ENCODE measurements around the gene ANKH.

Gene ANKH

DNA sequence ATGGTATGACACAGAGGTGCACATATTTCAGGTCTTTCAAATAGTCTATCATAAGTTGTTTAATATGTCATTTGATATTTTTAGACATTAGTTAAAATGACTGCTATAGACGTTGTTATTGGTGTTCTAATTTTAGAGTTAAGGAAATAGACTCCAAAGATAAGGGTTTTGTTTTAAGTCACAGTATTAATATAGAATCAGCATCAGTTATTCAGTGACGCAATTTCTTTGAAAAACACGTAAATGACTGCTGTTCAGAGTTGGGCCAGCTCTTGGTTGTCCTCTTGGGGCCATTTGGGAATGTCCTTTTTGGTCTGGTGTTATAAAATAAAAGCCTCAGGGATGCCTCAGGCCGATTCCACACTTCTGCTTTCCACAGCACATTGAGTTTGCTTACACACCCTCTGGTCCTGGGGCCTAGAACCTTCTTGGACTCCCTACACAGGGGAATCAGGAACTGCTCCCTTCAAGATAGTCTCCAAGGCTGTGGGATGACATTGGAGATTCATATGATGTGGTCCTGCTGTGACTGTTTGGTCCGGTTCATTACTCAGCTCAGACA lies 192.7 kb downstream of the ANKH start:
- DNase-seq = peak; percentile 35 to 49 (median 43)

DNA sequence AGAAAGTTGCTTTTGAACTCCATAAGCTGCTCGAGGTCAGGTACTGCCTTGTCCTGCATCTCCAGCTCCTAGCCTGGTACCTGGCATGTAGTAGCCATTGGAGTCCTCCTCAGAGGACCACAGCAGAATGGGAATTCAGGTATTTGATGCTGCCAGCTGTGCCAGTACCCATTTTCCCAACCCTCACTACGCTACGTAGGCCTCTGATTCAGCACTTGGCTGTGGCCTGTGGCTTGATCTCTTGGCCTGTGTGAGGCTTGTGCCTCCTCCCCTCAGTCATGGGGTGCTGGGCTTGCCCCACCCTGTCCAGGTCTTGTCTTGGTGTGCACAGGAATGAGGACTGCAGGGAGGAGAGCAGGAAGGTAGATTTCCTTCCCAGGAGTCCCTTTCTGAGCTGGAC lies 195.3 kb downstream of the ANKH start:
- peak in 2 of 3 donors; percentile 34 to 36 for DNase-seq

DNA sequence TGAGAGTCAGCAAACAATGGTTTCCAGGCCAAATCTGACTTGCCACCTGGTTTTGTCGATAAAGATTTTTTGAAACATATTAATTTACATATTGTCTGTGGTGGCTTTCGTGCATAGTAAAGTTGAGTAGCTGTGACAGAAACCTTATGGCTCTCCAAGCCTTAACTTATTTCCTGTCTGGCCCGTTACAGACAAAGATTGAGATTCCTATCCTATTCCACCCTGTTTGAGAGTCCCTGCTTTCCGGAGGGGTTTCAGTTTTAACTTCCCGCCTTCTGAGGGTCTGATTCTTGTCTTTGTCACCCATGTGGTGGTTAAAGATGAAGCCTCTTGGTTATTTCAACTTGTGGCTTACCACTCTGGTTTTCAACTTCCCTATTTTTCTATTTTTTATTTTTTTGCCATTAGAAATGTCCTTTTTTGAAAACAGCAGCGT lies 195.7 kb downstream of the ANKH start:
- peak; percentile 41 to 68 (median 64) for DNase-seq

DNA sequence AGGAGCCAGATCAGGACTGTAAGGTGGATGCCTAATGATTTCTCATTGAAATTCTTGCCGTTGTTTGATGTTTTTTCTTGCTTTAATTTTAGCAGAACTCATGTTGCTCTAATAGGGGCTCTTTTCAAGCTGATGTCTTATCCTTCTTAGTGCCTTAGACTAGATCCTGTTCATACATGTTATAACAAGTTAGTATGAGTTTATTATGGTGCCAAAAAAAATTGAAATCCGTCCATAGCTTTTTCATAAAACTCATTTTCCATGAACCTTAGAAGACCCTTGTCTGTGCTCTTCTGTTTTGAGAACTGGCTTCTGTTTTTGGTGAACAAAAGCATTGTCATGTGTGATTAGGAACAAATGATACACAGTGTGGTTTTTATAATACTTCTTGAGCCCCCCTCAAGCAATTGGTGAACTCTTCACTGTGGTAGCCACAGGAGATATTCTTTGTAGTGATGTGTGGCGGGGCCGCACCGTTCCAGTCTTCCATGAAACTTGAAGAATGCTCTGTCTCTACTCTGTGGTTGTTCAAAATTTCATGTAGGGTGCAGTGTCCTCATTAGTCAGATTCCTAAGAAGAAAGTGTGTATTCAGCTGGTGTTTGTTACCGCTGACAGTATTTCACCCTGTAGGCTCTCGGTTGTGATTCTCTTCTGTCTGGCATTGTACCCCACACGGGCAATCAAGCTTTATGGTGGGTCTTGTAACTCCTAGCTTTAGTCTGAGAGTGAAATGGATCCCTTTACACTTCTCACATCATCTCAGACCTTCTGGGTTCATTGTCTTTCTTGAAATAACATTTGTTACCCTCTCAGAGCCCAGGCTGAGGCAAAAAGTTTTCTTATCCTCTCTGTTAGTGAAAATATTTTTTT lies 196.4 kb downstream of the ANKH start:
- DNase-seq = no peak

DNA sequence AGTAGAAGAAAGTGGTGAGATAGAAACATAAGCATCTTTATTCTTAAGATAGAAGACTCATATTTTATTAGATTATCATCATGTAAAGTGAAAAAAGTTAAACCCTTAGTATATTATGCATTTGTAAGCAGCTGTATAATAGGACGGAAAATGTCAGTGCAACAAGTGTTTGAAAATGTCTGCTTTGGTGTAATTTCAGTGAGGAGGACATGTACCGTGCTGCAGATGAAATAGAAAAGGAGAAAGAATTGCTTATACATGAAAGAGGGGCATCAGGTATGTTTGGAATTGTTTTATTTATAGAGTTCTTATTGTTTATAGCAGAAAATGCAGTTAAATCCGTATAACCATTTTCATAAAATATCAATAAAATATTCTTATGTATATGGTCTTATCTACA lies 198.1 kb downstream of the ANKH start:
- no peak for DNase-seq

DNA sequence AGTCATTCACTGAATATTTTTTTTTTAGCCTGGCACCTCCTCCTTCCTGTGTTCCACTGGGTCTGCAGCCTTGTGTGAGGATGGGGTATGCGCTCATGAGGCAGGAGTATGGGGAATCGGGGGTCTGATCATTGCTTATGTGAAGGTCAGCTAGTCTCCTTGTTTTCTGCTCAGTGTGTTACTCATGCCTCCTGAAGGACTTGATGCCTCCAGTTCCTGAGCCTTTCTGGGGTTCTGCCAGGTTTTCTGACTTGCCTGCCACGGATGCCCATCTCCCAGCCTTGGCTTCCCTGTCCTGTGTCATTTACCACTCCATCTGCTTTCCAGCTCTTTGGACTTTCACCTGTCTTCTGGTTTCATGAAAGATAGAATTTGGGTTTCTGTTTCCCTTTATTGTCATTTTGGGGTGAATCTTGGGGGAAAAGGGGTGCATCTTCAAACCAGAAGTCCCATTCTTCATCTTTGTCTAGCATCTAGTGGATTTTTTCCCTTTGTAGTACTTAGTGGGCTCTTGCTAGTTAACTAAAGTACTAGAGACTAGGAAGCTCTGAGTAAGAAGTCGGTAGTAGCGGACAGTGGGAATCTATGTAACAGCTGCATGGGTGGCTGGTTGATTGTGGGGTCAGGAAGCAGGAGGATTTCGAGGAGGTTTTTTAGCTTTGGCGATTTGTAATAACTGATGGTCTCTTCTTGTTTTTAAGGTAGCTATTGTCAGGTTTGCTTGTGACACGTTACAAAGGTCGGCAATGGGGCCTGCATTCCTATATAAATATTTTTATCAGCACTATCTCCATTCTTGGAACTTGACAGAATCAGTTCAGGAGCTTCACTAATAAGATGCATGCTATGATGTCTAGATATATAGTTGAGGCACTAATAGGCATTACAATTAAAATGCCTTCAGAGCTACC lies 198.8 kb downstream of the ANKH start:
- no peak for DNase-seq

DNA sequence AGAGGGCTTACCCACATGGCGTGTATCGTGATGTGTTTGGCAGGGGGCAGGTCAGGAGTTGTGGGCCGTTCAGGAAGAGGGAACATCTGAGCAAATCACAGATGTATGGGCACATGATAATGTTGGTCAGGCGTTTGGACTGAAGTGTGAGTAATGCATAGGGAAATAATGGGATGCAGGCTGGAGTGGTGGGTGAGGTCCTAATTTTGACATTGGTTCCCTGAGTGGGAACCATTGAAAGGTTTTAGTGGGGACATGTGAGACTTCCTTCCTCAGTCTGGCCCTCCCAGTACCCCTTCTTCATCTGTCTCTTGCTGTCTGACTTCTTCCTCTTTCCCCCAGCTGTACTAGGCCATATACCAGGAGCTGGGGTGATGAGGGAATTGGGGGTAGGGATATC lies 199.5 kb downstream of the ANKH start:
- peak; percentile 54 to 68 (median 67) for DNase-seq

DNA sequence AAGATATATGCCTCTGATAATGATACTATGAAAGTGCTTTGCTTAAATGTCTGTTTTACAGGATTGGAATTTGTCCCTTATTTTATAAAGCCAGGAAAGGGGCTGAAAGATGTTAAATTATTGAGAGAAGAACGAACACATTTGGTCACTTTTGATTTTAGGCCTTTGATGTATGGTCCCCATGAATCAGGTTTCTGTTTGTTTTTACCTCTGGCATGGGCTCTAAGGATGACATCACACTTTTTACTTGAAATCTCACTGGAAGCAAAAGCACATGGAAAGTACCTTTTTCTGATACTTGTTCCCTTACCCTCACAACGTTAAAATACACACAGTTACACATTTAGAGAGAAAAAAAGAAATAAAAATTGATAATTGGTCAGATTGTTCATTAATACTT lies 200.2 kb downstream of the ANKH start:
- peak; percentile 52 to 81 (median 67) for DNase-seq

DNA sequence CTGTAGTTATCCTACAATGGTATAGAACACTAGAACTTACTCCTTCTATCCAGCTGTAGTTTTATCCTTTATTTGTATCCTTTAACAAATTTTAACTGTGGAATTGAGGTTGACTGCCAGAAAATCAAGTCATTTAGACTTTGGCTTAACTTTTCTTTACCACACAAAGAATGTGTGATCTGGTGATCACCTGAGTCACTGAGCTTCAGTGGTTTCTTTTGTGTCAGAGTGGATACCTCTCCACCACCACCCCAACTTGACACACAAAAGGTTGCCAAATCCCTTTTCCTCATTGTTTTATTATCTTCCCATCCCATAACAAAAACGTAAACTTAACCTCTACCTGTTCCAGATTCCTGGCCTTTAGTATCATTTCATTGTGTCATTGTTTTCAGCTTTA lies 201.6 kb downstream of the ANKH start:
- DNase-seq = no peak

DNA sequence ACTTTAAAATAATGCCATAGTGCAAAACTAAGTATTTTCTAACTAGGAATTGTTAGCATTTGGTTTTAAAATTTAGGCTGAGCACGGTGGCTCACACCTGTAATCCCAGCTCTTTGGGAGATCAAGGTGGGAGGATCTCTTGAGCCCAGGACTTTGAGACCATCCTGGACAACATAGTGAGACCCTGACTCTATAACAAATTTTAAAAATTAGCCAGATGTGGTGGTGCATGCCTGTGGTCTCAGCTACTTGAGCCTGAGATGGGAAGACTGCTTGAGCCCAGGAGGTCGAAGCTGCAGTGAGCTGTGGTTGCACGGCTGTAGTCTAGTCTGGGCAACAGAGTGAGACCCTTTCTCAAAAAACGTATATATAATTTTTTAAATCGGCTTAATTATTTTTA lies 202.2 kb downstream of the ANKH start:
- no peak for DNase-seq

DNA sequence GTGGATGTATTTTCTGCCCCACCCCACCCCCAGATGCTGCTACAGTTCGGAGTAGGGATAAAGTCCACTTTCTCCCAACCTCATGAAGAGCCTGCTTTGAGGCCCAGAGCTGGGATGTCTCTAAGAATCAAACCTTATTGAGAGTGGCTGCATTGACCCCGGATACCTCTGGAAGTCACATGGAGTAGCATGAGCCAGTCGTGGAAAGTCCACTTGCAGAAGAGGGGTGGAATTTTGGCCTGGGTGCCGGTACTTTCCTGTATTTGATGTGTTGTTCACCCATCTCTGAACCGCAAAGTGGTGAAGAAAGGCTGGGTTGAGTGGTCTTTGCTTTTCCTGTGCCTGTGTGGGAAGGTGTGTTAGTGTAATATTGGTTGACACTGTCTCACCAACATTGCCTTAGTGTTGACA lies 203.4 kb downstream of the ANKH start:
- peak; percentile 34 to 58 (median 53) for DNase-seq

DNA sequence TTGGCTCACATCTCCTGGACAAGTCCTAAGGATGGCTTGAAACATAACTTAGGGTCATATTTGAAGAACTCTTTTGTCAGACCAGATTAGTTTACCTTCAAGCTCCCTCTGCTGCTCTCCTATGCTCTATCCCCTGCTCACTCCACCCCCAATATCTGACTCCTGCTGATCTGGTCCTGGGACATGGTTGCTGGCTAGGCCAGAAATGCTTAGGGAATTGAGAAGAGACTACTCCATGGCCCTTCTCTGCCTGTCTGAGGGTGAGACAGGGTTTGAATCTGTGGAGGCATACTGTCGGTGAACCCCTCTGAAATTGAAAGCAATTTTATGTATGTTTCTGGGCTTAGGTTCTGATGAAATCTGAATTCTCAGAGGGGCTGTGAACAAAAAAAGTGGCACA lies 203.8 kb downstream of the ANKH start:
- DNase-seq = no peak

DNA sequence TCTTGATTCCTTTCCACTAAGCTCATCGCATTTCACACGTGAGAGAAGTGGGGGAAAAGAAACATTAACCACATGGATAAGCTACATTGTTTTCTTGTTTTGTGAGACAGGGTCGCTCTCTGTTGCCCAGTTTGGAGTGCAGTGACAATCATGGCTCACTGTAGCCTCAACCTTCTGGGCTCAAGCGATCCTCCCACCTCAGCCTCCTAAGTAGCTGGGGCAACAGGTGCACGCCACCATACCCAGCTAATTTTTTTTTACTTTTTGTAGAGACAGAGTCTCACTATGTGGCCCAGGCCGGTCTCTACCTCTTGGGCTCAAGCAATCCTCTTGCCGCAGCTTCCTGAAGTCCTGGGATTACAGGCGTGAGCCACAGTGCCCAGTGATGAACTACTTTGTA lies 204.3 kb downstream of the ANKH start:
- no peak for DNase-seq

DNA sequence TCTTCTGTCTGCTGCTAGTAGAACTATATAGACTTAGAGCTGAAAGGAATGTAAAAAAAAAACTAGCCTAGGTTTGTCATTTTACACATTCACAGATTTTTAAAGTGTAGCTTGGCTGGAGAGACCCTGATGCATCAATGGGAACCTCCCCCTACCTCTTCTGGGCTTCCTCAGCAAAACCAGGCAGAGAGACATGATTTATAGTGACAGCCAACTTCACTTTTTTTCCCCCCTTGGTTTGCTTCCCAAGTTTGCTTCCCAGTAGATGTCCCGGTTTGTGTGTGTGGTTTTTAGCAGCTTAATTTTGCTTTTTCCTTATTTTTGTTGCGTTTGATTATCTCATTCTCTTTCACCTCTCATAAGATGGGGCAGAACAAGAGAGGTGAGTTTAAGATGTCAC lies 205.2 kb downstream of the ANKH start:
- DNase-seq = no peak

DNA sequence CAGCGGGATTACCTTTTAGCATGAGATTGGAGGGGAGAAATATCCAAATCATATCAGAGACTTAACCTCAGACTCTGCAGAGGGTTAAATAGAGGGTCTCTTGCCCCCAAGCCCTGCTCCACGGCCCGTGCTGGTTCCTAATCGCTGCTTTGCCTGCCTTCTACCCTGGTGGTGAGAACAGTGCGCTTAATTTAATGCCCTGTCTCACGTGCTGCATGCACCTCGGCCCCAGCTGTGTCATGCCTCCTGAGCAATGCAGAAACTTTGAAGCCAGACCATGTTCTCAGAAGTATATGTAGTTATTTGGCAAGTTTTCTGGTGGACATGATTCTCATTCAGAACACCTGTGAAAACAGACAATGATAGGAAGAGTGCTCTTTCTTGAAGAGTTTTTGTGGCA lies 205.6 kb downstream of the ANKH start:
- DNase-seq = peak; percentile 28 to 31 (median 31)

DNA sequence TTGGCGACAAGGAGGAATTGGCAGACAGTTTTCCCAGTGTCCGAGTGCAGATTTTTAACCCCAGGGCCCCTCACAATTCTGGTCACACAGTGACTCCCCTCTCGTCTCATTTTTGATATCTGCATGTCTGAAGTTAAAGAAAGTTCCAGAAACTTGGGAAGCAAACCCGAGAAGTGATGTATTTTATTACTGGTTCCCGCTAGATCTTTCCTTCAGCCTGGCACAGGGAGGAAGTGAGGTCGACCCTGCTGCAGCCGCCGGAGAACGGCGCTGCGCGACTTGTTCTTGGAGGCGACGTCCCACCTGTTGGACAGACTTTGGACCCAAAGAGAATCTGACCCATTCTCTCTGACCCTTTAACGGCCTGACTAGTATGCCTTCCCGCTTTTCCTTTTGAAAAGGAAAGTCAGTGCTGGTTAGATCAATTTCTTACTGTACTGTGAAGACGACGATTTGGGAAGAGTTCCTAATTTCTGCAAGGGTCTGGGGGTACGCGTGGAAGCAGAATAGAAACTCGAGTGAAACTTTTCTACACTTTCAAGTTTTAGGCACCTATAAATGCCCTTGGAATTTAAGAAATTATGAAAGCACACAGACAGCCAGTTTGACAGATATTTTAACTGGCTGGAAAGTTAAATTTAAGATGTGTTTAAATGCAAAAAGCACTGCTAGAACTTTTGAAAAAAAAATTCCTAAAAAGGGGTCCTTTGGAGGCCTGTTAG lies 206.3 kb downstream of the ANKH start:
- DNase-seq = peak; percentile 38 to 62 (median 44)

DNA sequence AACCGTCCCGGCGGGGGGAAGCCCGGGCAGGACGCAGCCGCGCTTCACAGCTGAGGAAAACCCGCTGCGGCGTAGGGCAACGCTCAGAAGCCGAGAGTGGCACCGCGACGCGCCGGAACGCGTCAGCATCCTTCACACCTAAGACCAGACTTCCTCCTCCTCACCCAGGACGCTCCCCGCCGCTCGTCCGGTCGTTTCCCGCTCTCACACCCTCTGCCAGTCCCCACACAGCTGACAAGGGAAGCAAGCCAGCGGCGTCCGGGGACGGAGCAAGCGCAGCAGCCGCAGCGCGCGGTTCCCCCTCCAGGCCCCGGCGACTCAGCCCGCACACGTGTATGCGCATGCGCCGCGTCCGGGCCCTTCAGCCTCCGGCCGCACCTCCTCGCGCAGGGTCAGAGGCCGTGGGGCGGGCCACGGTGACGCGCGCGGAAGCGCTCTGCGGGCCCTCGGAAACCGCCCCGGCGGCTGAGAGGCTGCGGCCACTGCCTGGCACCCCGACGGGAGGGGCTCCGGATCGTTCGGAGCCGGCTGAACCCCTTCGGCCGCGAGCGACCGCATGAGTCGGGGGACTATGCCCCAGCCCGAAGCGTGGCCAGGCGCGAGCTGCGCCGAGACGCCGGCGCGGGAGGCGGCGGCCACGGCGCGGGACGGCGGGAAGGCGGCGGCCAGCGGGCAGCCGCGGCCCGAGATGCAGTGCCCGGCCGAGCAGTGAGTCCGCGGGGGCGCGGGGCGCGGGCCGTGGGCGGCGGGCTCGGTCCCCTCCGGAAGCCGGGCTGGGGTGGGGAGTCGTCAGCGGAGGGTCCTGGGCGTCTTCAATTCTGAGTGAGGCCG lies 207.1 kb downstream of the ANKH start, which contains the start of gene OTULIN:
Gene OTULIN, plus strand, starts transcription at position 449 of the 831 bp plus-strand sequence. Its CDS starts 108 bp downstream, at position 557.
- peak; percentile 96 to 99 (median 98) for DNase-seq

DNA sequence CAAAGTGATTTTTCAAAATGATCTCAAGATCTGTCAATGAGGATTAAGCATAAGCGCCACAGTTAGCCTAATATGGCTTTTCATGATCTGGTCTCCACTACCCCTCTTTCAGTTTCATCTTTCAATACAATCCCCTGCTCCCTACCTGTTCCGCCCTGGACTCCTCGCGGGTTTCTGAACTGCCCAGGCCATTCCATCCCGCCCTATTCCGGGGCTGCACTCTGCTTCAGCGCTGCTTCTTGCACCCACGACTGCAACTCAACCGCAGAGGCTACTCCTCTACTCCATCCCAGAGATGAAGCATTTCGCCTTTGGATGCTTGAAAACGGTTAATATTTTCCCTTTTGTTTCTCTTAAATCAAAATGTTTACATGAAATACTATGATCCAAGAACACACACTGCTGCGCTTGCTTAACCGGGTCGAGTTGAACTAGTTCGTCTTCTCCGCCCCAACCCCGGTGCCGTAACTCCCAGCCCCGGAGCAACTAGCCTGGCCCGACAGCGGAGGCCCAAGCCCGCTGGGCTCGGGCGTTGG lies 207.8 kb downstream of the ANKH start:
- DNase-seq = peak in 2 of 3 donors; percentile 31 to 39

DNA sequence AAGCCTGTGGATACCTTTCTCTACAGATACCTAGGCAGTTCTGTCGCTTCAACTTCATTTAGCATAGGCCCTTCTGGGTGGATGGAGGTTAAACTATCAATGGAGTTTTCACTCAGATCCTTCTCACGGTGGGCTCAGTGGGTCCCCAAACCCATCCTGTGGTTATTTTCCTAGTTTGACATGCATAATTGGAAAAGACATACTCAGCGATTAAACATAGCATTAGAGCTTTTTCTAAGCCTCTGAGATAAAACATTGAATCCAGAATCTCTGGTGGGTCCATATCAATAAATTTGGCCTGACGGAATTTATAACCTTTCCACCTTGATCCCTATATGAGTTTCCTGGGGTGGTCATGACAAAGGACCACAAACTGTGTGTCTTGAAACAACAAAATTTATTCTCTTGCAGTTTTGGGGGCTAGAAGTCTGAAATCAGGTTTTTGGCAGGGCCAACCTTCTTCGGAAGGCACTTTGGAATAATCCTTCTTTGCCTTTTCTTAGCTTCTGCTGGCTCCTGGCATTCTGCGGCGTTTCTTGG lies 208.8 kb downstream of the ANKH start:
- DNase-seq = no peak

DNA sequence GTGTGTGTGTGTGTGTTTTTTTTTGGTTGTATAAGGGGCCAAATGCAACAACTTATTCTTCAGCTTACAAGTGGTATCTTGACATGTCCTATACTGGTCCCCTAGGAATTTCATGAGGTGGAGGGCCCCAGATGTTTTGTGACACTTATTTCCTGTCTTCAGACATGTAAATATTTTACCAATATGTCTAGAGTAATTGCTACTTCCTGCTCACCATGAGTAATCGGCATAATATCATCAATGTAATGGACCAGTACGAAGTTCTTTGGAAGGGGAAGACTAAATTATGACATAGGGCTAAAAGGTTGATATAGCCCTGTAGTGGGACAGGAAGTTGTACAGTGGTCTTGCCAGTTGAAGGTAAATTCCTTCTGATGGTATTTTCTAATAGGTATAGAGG lies 210.7 kb downstream of the ANKH start:
- no peak for DNase-seq
